ENCODE data around the gene RNASEH2B. TPM values are rescaled to one million over a fixed set of nuclear protein-coding genes. Genes with fewer than 3 reads are reported as not detected.

Gene RNASEH2B
- total RNA-seq, 2 donors from 2014 or later: 37.7 to 44.1 TPM

DNA sequence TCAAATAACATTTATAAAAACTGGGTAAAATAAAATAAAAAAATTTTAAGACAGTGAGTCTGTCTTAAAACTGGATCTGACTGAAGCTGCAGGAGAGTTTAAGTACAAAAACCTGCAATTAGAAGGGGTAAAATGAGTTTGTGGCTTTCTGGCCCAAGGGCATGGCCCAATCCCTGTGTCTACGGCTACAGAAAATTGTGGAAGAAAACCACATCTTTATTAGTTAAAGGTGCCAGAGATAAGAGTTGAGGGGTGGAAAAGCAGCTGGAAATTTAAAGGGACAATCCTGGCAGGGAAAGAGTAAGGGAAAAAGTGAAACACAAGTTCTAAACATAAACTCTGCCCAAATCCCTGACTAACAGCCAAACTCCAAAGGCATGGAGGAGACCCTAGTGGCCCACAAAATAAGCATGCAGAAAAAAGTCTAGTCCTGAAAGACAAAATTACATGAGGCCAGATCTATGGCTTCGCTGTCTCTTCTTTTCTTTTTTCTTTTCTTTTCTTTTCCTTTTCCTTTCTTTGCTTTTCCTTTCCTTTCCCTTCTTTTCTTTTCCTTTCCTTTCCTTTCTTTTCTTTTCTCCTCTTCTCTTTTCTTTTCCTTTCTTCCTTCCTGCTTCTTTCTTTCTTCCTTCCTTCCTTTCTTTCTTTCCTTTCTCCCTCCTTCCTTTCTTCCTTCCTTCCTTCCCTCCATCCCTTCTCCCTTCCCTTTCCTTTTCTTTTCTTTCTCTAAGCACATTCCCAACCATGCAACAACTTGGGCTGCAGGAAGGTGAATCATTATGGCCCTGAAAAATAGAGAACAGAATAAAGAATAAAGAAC lies 42.6 kb upstream of the RNASEH2B start:
- Mint-ChIP-seq H3K4me1 (no peaks in the 10 kb centered on the region), H3K9me3 (peaks cover 6% of the 10 kb centered on the region), H3K27ac (no peak overlapping the region)

DNA sequence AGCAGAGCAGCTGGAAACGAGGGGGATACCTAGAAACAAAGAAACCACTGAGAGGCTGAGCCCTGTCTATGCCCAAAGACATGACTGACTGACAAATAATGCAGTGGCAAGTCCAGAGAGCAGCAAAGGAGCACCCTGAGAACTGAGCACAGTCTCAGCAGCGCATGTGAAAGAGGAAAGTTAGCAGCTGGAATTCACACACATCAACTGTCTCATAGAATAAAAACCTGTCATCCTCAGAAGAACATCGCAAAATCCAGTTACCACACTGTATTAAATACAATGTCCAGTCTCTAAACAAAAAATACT lies 42.0 kb upstream of the RNASEH2B start:
- TF ChIP-seq, protein P1, sequence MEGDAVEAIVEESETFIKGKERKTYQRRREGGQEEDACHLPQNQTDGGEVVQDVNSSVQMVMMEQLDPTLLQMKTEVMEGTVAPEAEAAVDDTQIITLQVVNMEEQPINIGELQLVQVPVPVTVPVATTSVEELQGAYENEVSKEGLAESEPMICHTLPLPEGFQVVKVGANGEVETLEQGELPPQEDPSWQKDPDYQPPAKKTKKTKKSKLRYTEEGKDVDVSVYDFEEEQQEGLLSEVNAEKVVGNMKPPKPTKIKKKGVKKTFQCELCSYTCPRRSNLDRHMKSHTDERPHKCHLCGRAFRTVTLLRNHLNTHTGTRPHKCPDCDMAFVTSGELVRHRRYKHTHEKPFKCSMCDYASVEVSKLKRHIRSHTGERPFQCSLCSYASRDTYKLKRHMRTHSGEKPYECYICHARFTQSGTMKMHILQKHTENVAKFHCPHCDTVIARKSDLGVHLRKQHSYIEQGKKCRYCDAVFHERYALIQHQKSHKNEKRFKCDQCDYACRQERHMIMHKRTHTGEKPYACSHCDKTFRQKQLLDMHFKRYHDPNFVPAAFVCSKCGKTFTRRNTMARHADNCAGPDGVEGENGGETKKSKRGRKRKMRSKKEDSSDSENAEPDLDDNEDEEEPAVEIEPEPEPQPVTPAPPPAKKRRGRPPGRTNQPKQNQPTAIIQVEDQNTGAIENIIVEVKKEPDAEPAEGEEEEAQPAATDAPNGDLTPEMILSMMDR (conservative IDR thresholded peaks at IDR 0.05): no peak
- H3K27me3 Mint-ChIP-seq (ENCODE audit: insufficient read depth): peaks cover 4% of the 10 kb centered on the region
- no peaks in the 10 kb centered on the region for H3K36me3 ChIP-seq (ENCODE audit: control insufficient read depth, insufficient read depth, low read length)
- H3K9me3 Mint-ChIP-seq: peaks cover 6% of the 10 kb centered on the region
- 47 to 76% methylated on average over 2 to 3 of the region's 3 CpGs for WGBS, 2 experiments (ENCODE audit: insufficient coverage in 1 of 2, insufficient read length in 1 of 2)
- no peaks in the 10 kb centered on the region for H3K4me1 Mint-ChIP-seq
- H3K36me3 Mint-ChIP-seq (ENCODE audit: low read depth): no peaks in the 10 kb centered on the region
- H3K27ac ChIP-seq (ENCODE audit: low read depth, low read length): peak overlapping the region; percentile 65
- no peak for DNase-seq
- H3K9me3 ChIP-seq (ENCODE audit: control insufficient read depth, low read length): peaks cover 4% of the 10 kb centered on the region
- no peaks in the 10 kb centered on the region for H3K27me3 ChIP-seq (ENCODE audit: control insufficient read depth, insufficient read depth, low read length, poor library complexity, severe bottlenecking)
- H3K9ac ChIP-seq (ENCODE audit: extremely low read depth, low read length, poor library complexity, severe bottlenecking): no peak overlapping the region
- no peak overlapping the region for H3K27ac Mint-ChIP-seq
- no peak overlapping the region for H3K4me3 Mint-ChIP-seq
- no peaks in the 10 kb centered on the region for H3K4me1 ChIP-seq (ENCODE audit: control insufficient read depth, insufficient read depth, low read length)
- no peak overlapping the region for H3K4me3 ChIP-seq (ENCODE audit: low read length)

More for the DNA sequence above, 42.6 kb upstream of the RNASEH2B start:
- no peak overlapping the region for H3K4me3 Mint-ChIP-seq
- 93 to 100% methylated on average over 2 of the region's 2 CpGs for WGBS, 2 experiments (ENCODE audit: insufficient coverage in 1 of 2, insufficient read length in 1 of 2)
- H3K4me3 ChIP-seq (ENCODE audit: low read length): no peak overlapping the region
- H3K9ac ChIP-seq (ENCODE audit: extremely low read depth, low read length, poor library complexity, severe bottlenecking): no peak overlapping the region
- H3K27me3 ChIP-seq (ENCODE audit: control insufficient read depth, insufficient read depth, low read length, poor library complexity, severe bottlenecking): no peaks in the 10 kb centered on the region
- peaks cover 4% of the 10 kb centered on the region for H3K27me3 Mint-ChIP-seq (ENCODE audit: insufficient read depth)
- H3K4me1 ChIP-seq (ENCODE audit: control insufficient read depth, insufficient read depth, low read length): no peaks in the 10 kb centered on the region
- H3K9me3 ChIP-seq (ENCODE audit: control insufficient read depth, low read length): peaks cover 4% of the 10 kb centered on the region
- peak overlapping the region; percentile 65 for H3K27ac ChIP-seq (ENCODE audit: low read depth, low read length)
- TF ChIP-seq, protein P1 (conservative IDR thresholded peaks at IDR 0.05): no peak
- H3K36me3 ChIP-seq (ENCODE audit: control insufficient read depth, insufficient read depth, low read length): no peaks in the 10 kb centered on the region
- no peaks in the 10 kb centered on the region for H3K36me3 Mint-ChIP-seq (ENCODE audit: low read depth)
- no peak for DNase-seq

DNA sequence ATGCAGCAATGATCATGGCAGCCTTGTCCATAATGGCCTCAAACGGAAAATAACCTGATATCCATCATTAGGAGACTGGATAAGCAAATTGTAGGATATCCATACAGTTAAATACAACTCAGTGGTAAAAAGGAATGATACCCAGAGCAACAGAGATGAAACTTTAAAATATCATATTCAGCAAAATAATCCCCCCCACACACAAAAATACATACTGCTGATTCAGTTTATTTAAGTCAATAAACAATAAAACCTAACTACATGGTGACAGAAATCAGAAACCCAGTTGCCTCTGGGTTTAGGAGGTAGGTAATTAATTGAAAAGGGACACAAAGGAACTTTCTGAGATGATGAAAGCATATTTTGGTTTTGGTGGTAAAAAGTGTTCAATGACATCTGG lies 38.2 kb upstream of the RNASEH2B start:
- no peak overlapping the region for H3K27ac ChIP-seq (ENCODE audit: low read depth, low read length)
- H3K9me3 ChIP-seq (ENCODE audit: control insufficient read depth, low read length): no peaks in the 10 kb centered on the region
- H3K9ac ChIP-seq (ENCODE audit: extremely low read depth, low read length, poor library complexity, severe bottlenecking): no peak overlapping the region
- DNase-seq: no peak
- no peak overlapping the region for H3K27ac Mint-ChIP-seq
- H3K4me1 ChIP-seq (ENCODE audit: control insufficient read depth, insufficient read depth, low read length): no peaks in the 10 kb centered on the region
- TF ChIP-seq, protein P1 (conservative IDR thresholded peaks at IDR 0.05): no peak
- peaks cover 4% of the 10 kb centered on the region for H3K27me3 Mint-ChIP-seq (ENCODE audit: insufficient read depth)
- no peaks in the 10 kb centered on the region for H3K36me3 ChIP-seq (ENCODE audit: control insufficient read depth, insufficient read depth, low read length)
- WGBS, 2 experiments (ENCODE audit: insufficient coverage in 1 of 2, insufficient read length in 1 of 2): 100% methylated on average over 1 of the region's 1 CpG
- no peaks in the 10 kb centered on the region for H3K36me3 Mint-ChIP-seq (ENCODE audit: low read depth)
- H3K4me3 ChIP-seq (ENCODE audit: low read length): no peak overlapping the region
- H3K4me3 Mint-ChIP-seq: no peak overlapping the region
- H3K4me1 Mint-ChIP-seq: no peaks in the 10 kb centered on the region
- no peaks in the 10 kb centered on the region for H3K27me3 ChIP-seq (ENCODE audit: control insufficient read depth, insufficient read depth, low read length, poor library complexity, severe bottlenecking)
- H3K9me3 Mint-ChIP-seq: no peaks in the 10 kb centered on the region

All from endodermal cell (in vitro differentiated cells).